WERI-Rb-1 (cell line): ENCODE measurements around the gene PRR36.

Experiments
- DNase-seq: peaks from one replicate; pipeline ENCODE4 v3.0.0-alpha.2; 2020
- H3K27ac ChIP-seq: fragments of 250-450 bp; sonication (Bioruptor Pico); 2 replicates; pipeline ENCODE4 v1.5.1; 2020; ENCODE audit warnings: mild to moderate bottlenecking, moderate library complexity
- H3K27me3 ChIP-seq: fragments of 250-450 bp; sonication (Bioruptor Pico); 2 replicates; pipeline ENCODE4 v1.5.1; 2021; ENCODE audit warnings: mild to moderate bottlenecking, low read depth, moderate library complexity; ENCODE audit not compliant: insufficient read depth, severe bottlenecking
- H3K36me3 ChIP-seq: fragments of 250-450 bp; sonication (Bioruptor Pico); 2 replicates; pipeline ENCODE4 v1.5.1; 2020; ENCODE audit warnings: mild to moderate bottlenecking, moderate library complexity
- H3K4me3 ChIP-seq: 2 replicates; pipeline ENCODE4 v1.5.1; 2011; ENCODE audit warnings: low read depth, mild to moderate bottlenecking, control low read depth, low read length
- H3K9me3 ChIP-seq: fragments of 250-450 bp; sonication (Bioruptor Pico); 2 replicates; pipeline ENCODE4 v1.5.1; 2021; ENCODE audit warnings: mild to moderate bottlenecking, moderate library complexity; ENCODE audit not compliant: severe bottlenecking
- TF ChIP-seq, protein P1 (sequence below): IDR thresholded peaks from 2 replicates; pipeline ENCODE4 v1.5.1; 2011; ENCODE audit warnings: low read depth, mild to moderate bottlenecking, control low read depth, inconsistent platforms, low read length

PRR36 gene

GRCh38 chr19:7905859-7906258 lies 31.7 kb upstream of the PRR36 start:
- no peak for DNase-seq
- Histone ChIP-seq H3K27ac (no peak overlapping the region), H3K36me3 (peaks cover 40% of the 10 kb centered on the region), H3K9me3 (no peaks in the 10 kb centered on the region), H3K4me3 (no peak overlapping the region), H3K27me3 (no peaks in the 10 kb centered on the region)
- TF ChIP-seq, protein P1, sequence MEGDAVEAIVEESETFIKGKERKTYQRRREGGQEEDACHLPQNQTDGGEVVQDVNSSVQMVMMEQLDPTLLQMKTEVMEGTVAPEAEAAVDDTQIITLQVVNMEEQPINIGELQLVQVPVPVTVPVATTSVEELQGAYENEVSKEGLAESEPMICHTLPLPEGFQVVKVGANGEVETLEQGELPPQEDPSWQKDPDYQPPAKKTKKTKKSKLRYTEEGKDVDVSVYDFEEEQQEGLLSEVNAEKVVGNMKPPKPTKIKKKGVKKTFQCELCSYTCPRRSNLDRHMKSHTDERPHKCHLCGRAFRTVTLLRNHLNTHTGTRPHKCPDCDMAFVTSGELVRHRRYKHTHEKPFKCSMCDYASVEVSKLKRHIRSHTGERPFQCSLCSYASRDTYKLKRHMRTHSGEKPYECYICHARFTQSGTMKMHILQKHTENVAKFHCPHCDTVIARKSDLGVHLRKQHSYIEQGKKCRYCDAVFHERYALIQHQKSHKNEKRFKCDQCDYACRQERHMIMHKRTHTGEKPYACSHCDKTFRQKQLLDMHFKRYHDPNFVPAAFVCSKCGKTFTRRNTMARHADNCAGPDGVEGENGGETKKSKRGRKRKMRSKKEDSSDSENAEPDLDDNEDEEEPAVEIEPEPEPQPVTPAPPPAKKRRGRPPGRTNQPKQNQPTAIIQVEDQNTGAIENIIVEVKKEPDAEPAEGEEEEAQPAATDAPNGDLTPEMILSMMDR: no peak

- no peak for DNase-seq
- Histone ChIP-seq H3K27ac (no peak overlapping the region), H3K36me3 (peaks cover 34% of the 10 kb centered on the region), H3K4me3 (no peak overlapping the region), H3K27me3 (no peaks in the 10 kb centered on the region), H3K9me3 (no peaks in the 10 kb centered on the region)
- TF ChIP-seq, protein P1: no peak
Observed at GRCh38 chr19:7905268-7905667, 31.1 kb upstream of the PRR36 start.

DNA sequence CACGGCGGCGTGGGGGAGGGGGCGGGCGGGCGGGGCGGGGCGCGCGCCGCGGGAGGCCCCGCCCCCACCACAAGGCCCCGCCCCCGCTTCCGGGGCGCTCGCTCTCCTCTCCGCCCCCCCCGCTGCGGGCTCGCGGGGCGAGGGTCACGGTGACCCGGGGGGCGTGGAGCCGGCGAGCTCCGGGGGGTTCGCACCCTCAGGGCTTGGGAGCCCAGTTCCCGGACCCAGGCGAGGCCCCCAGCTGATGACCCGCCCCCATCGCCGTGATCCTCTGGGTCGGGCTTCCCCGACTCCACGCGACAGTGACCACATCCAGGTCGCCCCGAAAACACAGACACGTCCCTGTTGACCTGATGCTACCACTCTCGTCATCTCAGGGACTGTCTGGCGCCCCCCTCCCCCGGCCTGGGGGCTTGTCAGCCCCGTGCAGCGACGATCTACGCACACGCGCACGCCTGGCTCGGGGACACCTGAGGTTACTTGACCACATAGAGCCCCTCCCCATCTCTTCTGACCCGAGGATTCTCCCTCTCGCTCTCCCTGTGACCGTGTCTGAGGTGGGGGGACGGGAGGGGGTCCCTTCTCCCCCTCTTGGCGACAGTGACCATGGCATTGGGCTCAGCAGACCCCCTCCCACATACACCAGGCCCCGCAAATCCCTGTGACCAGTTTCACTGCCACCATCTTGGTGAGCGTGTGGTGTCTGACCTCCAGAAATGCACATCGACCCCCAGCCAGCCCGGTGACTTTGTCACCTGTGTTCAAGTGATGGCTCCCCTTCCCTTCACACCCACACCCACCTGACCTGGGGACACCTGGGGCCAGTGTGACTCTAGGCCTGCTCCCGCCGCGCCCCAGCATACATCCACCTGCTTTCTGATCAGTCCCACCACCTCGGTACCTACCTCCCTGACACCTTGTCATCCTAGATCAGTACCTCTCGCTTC lies 30.2 kb upstream of the PRR36 start:
- peak overlapping the region; percentile 59 for H3K4me3 ChIP-seq
- H3K27ac ChIP-seq: peak overlapping the region; percentile 81
- no peak for DNase-seq
- no peaks in the 10 kb centered on the region for H3K27me3 ChIP-seq
- no peaks in the 10 kb centered on the region for H3K9me3 ChIP-seq
- TF ChIP-seq, protein P1: no peak
- peaks cover 28% of the 10 kb centered on the region for H3K36me3 ChIP-seq

DNA sequence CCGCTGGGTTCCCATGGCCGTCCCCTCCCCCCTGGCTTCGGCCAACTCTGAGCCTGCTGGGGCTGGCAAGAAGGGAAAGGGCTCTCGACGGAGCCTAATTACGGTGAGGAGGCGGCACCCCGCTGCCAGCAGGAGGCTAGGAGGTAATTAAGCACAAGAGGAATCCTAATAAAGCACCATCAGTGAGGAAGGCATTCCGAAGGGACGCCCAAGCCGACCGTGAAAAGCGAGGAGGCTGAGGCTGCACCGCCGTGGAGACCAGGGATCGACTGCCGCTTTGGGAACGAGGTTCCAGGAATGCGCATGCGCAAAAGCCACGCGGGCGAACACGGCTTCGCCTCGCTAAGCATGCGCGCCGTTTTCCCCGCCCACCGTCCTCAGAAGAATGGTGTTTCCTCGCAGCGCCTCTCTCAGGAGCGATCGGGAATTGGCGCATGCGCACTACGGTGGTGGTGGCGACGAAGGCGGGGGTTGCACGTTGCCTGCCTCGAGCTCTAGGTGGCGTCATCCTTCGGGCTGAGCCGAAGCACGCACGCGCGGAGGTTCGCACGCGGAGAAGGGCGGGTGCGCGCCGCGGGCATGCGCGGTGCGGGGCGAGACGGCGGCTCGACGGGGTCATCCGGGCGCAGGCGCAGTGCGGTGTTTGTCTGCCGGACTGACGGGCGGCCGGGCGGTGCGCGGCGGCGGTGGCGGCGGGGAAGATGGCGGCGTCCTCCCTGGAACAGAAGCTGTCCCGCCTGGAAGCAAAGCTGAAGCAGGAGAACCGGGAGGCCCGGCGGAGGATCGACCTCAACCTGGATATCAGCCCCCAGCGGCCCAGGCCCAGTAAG lies 29.3 kb upstream of the PRR36 start, which contains the start of gene MAP2K7:
MAP2K7 (plus strand) TSS at position 634 of the 830 bp plus-strand sequence; CDS start at position 702, 68 bp downstream.
- Histone ChIP-seq H3K36me3 (peaks cover 25% of the 10 kb centered on the region), H3K9me3 (no peaks in the 10 kb centered on the region), H3K27me3 (no peaks in the 10 kb centered on the region), H3K4me3 (peak within 1 kb of the TSS; percentile 59), H3K27ac (peak within 1 kb of the TSS; percentile 83)
- TF ChIP-seq, protein P1: peak; percentile 86
- DNase-seq: peak; percentile 99

- no peaks in the 10 kb centered on the region for H3K9me3 ChIP-seq
- TF ChIP-seq, protein P1: no peak
- peak overlapping the region; percentile 83 for H3K27ac ChIP-seq
- peak overlapping the region; percentile 51 for H3K4me3 ChIP-seq
- peaks cover 25% of the 10 kb centered on the region for H3K36me3 ChIP-seq
- no peak for DNase-seq
- H3K27me3 ChIP-seq: no peaks in the 10 kb centered on the region
Observed at GRCh38 chr19:7902796-7903243, 28.6 kb upstream of the PRR36 start.
